ENCODE measurements around the gene GRAMD1A. TPM values are rescaled to one million over a fixed set of nuclear protein-coding genes. Genes with fewer than 3 reads are reported as not detected.

GRAMD1A gene
- total and polyA plus RNA-seq, 4 experiments from 2014 or later: 16.3 to 221 (median 130) TPM

GRCh38 chr19:35023428-35023827 is 23.3 kb downstream of the GRAMD1A start:
- DNase-seq: peak in 1 of 5 donors; percentile 17
- Histone ChIP-seq H3K4me1 (ENCODE audit: insufficient read depth, low read length) (no peaks in the 10 kb centered on the region), H3K36me3 (ENCODE audit: insufficient read depth, low read length) (peaks cover 74% of the 10 kb centered on the region), H3K27ac (ENCODE audit: low read depth, low read length) (no peak overlapping the region), H3K9me3 (ENCODE audit: control insufficient read depth in 1 of 2, low read length in 2 of 2) (no peaks in the 10 kb centered on the region), H3K4me3 (ENCODE audit: low read length in 2 of 2) (no peak overlapping the region), H3K27me3 (ENCODE audit: insufficient read depth, low read length) (no peaks in the 10 kb centered on the region)
- no peak overlapping the region for H3K27ac Mint-ChIP-seq
- no peaks in the 10 kb centered on the region for H3K27me3 Mint-ChIP-seq
- H3K36me3 Mint-ChIP-seq: peaks cover 41 to 64% of the 10 kb centered on the region in 2 donors
- peaks cover 0 to 2% (median 0%) of the 10 kb centered on the region in 8 donors for H3K9me3 Mint-ChIP-seq
- POLR2A ChIA-PET (ENCODE audit: partially characterized antibody): interaction anchor here (0.6 kb wide), 1 partner anchor 9 kb away, joined by 3 read pairs; no protein-coding TSS in a partner anchor
- no peak overlapping the region for H3K4me3 Mint-ChIP-seq
- intact Hi-C loops (cut with micrococcal nuclease): no loop called here
- CTCF ChIA-PET (ENCODE audit: partially characterized antibody): interaction anchor here (1.0 kb wide), 1 partner anchor 9 kb away, joined by 3 read pairs; no protein-coding TSS in a partner anchor
- peaks cover 0 to 4% (median 1%) of the 10 kb centered on the region in 4 donors for H3K4me1 Mint-ChIP-seq

- no peak overlapping the region for H3K4me3 ChIP-seq (ENCODE audit: low read length in 2 of 2)
- H3K9me3 Mint-ChIP-seq: peaks cover 0 to 2% (median 0%) of the 10 kb centered on the region in 8 donors
- peak overlapping the region in 1 of 7 donors; percentile 64 for H3K27ac Mint-ChIP-seq
- no peaks in the 10 kb centered on the region for H3K4me1 ChIP-seq (ENCODE audit: insufficient read depth, low read length)
- intact Hi-C loops (cut with micrococcal nuclease): no loop called here
- ChIA-PET POLR2A (ENCODE audit: partially characterized antibody) (no interaction called here), CTCF (ENCODE audit: partially characterized antibody) (interaction anchor here (1.0 kb wide), 1 partner anchor 10 kb away, joined by 3 read pairs; no protein-coding TSS in a partner anchor)
- peaks cover 0 to 5% (median 2%) of the 10 kb centered on the region in 4 donors for H3K4me1 Mint-ChIP-seq
- peaks cover 67% of the 10 kb centered on the region for H3K36me3 ChIP-seq (ENCODE audit: insufficient read depth, low read length)
- no peaks in the 10 kb centered on the region for H3K27me3 ChIP-seq (ENCODE audit: insufficient read depth, low read length)
- no peaks in the 10 kb centered on the region for H3K9me3 ChIP-seq (ENCODE audit: control insufficient read depth in 1 of 2, low read length in 2 of 2)
- H3K27me3 Mint-ChIP-seq: no peaks in the 10 kb centered on the region
- no peak overlapping the region for H3K27ac ChIP-seq (ENCODE audit: low read depth, low read length)
- H3K36me3 Mint-ChIP-seq: peaks cover 37 to 60% of the 10 kb centered on the region in 2 donors
- peak overlapping the region in 1 of 8 donors; percentile 26 for H3K4me3 Mint-ChIP-seq
- DNase-seq: peak in 1 of 5 donors; percentile 3
Measured at GRCh38 chr19:35024095-35024494, 24.0 kb downstream of the GRAMD1A start.

GRCh38 chr19:35025969-35026368 is 25.8 kb downstream of the GRAMD1A start:
- H3K4me1 ChIP-seq (ENCODE audit: insufficient read depth, low read length): peaks cover 6% of the 10 kb centered on the region
- intact Hi-C loops (cut with micrococcal nuclease): no loop called here
- H3K9me3 Mint-ChIP-seq: no peaks in the 10 kb centered on the region
- H3K27ac Mint-ChIP-seq: no peak overlapping the region
- peak in 1 of 5 donors; percentile 27 for DNase-seq
- no peak overlapping the region for H3K27ac ChIP-seq (ENCODE audit: low read depth, low read length)
- ChIA-PET POLR2A (ENCODE audit: partially characterized antibody) (interaction anchor here (0.7 to 4.2 kb wide), 4 partner anchors 9 to 52 kb away, joined by 3 to 26 read pairs (median 10); no protein-coding TSS in a partner anchor), CTCF (ENCODE audit: partially characterized antibody) (interaction anchor here (0.9 to 2.2 kb wide), 3 partner anchors 13 to 48 kb away, joined by 3 to 14 read pairs (median 3); no protein-coding TSS in a partner anchor)
- no peak overlapping the region for H3K4me3 ChIP-seq (ENCODE audit: low read length in 2 of 2)
- H3K27me3 ChIP-seq (ENCODE audit: insufficient read depth, low read length): no peaks in the 10 kb centered on the region
- no peaks in the 10 kb centered on the region for H3K27me3 Mint-ChIP-seq
- peaks cover 0 to 4% (median 3%) of the 10 kb centered on the region in 4 donors for H3K4me1 Mint-ChIP-seq
- H3K9me3 ChIP-seq (ENCODE audit: control insufficient read depth in 1 of 2, low read length in 2 of 2): no peaks in the 10 kb centered on the region
- no peak overlapping the region for H3K4me3 Mint-ChIP-seq
- peaks cover 26 to 45% of the 10 kb centered on the region in 2 donors for H3K36me3 Mint-ChIP-seq
- H3K36me3 ChIP-seq (ENCODE audit: insufficient read depth, low read length): peaks cover 50% of the 10 kb centered on the region

GRCh38 chr19:35026418-35026817 is 26.3 kb downstream of the GRAMD1A start:
- H3K4me1 Mint-ChIP-seq: peaks cover 4 to 8% (median 7%) of the 10 kb centered on the region in 4 donors
- Histone ChIP-seq H3K4me1 (ENCODE audit: insufficient read depth, low read length) (peaks cover 11% of the 10 kb centered on the region), H3K4me3 (ENCODE audit: low read length in 2 of 2) (no peak overlapping the region), H3K36me3 (ENCODE audit: insufficient read depth, low read length) (peaks cover 45% of the 10 kb centered on the region), H3K27me3 (ENCODE audit: insufficient read depth, low read length) (no peaks in the 10 kb centered on the region), H3K9me3 (ENCODE audit: control insufficient read depth in 1 of 2, low read length in 2 of 2) (no peaks in the 10 kb centered on the region), H3K27ac (ENCODE audit: low read depth, low read length) (no peak overlapping the region)
- H3K9me3 Mint-ChIP-seq: no peaks in the 10 kb centered on the region
- DNase-seq: peak in 1 of 5 donors; percentile 24
- intact Hi-C loops (cut with micrococcal nuclease): no loop called here
- H3K36me3 Mint-ChIP-seq: peaks cover 24 to 42% of the 10 kb centered on the region in 2 donors
- ChIA-PET CTCF (ENCODE audit: partially characterized antibody) (interaction anchor here (0.9 to 2.2 kb wide), 3 partner anchors 13 to 48 kb away, joined by 3 to 14 read pairs (median 3); no protein-coding TSS in a partner anchor), POLR2A (ENCODE audit: partially characterized antibody) (interaction anchor here (1.4 to 4.2 kb wide), 4 partner anchors 9 to 52 kb away, joined by 3 to 26 read pairs (median 10); no protein-coding TSS in a partner anchor)
- peaks cover 0 to 4% of the 10 kb centered on the region in 2 donors for H3K27me3 Mint-ChIP-seq
- peak overlapping the region in 1 of 7 donors; percentile 36 for H3K27ac Mint-ChIP-seq
- H3K4me3 Mint-ChIP-seq: no peak overlapping the region

- Mint-ChIP-seq H3K4me1 (peaks cover 7 to 10% (median 8%) of the 10 kb centered on the region in 4 donors), H3K36me3 (peaks cover 21 to 40% of the 10 kb centered on the region in 2 donors), H3K4me3 (peak overlapping the region in 1 of 8 donors; percentile 20), H3K9me3 (no peaks in the 10 kb centered on the region), H3K27ac (no peak overlapping the region), H3K27me3 (peaks cover 1 to 6% of the 10 kb centered on the region in 2 donors)
- peaks cover 39% of the 10 kb centered on the region for H3K36me3 ChIP-seq (ENCODE audit: insufficient read depth, low read length)
- no peaks in the 10 kb centered on the region for H3K9me3 ChIP-seq (ENCODE audit: control insufficient read depth in 1 of 2, low read length in 2 of 2)
- no peak overlapping the region for H3K27ac ChIP-seq (ENCODE audit: low read depth, low read length)
- no peaks in the 10 kb centered on the region for H3K27me3 ChIP-seq (ENCODE audit: insufficient read depth, low read length)
- H3K4me3 ChIP-seq (ENCODE audit: low read length in 2 of 2): no peak overlapping the region
- H3K4me1 ChIP-seq (ENCODE audit: insufficient read depth, low read length): peaks cover 13% of the 10 kb centered on the region
- CTCF ChIA-PET (ENCODE audit: partially characterized antibody): interaction anchor here (1.0 to 2.2 kb wide), 3 partner anchors 12 to 17 kb away, joined by 3 to 14 read pairs (median 3); no protein-coding TSS in a partner anchor
- intact Hi-C loops (cut with micrococcal nuclease): no loop called here
- no peak for DNase-seq
- POLR2A ChIA-PET (ENCODE audit: partially characterized antibody): interaction anchor here (1.4 to 4.2 kb wide), 5 partner anchors 10 to 53 kb away, joined by 3 to 26 read pairs (median 4); no protein-coding TSS in a partner anchor
Measured at GRCh38 chr19:35027009-35027408, 26.9 kb downstream of the GRAMD1A start.

- CTCF ChIA-PET (ENCODE audit: partially characterized antibody): interaction anchor here (0.7 to 1.2 kb wide), 4 partner anchors 11 to 50 kb away, joined by 3 read pairs; no protein-coding TSS in a partner anchor
Measured at GRCh38 chr19:35027851-35028599, 27.9 kb downstream of the GRAMD1A start.

More at GRCh38 chr19:35027851-35028599, 27.9 kb downstream of the GRAMD1A start:
- Histone ChIP-seq H3K36me3 (ENCODE audit: insufficient read depth, low read length) (peaks cover 29% of the 10 kb centered on the region), H3K27ac (ENCODE audit: low read depth, low read length) (no peak overlapping the region), H3K4me3 (ENCODE audit: low read length in 2 of 2) (no peak overlapping the region), H3K27me3 (ENCODE audit: insufficient read depth, low read length) (no peaks in the 10 kb centered on the region), H3K9me3 (ENCODE audit: control insufficient read depth in 1 of 2, low read length in 2 of 2) (no peaks in the 10 kb centered on the region), H3K4me1 (ENCODE audit: insufficient read depth, low read length) (peaks cover 13% of the 10 kb centered on the region)
- intact Hi-C loops (cut with micrococcal nuclease): no loop called here
- no peaks in the 10 kb centered on the region for H3K9me3 Mint-ChIP-seq
- peak overlapping the region in 5 of 8 donors; percentile 11 to 48 (median 36) for H3K4me3 Mint-ChIP-seq
- H3K4me1 Mint-ChIP-seq: peaks cover 7 to 10% (median 8%) of the 10 kb centered on the region in 4 donors
- peaks cover 15 to 32% of the 10 kb centered on the region in 2 donors for H3K36me3 Mint-ChIP-seq
- POLR2A ChIA-PET (ENCODE audit: partially characterized antibody): interaction anchor here (0.9 to 4.2 kb wide), 5 partner anchors 10 to 26 kb away, joined by 3 to 26 read pairs (median 6); no protein-coding TSS in a partner anchor
- DNase-seq: peak in 1 of 5 donors; percentile 34
- H3K27ac Mint-ChIP-seq: peak overlapping the region in 2 of 7 donors; percentile 13 to 14
- H3K27me3 Mint-ChIP-seq: peaks cover 6 to 7% of the 10 kb centered on the region in 2 donors

Measured in CD4-positive, alpha-beta memory T cell (primary cell).